Transverse colon (tissue), 4 donors: ENCODE results near the gene LIPJ. TPM values are rescaled to one million over a fixed set of nuclear protein-coding genes. Genes with fewer than 3 reads are reported as not detected.
A peak's percentile ranks its signal among the peaks of the same experiment; 100 is the strongest.

Source experiments
- DNase-seq: peaks from one replicate; pipeline ENCODE4 v3.0.0-alpha.2; 2019
- H3K27ac ChIP-seq, 4 donors: fragments of 200-600 bp; sonication (generic); 2 replicates each; pipeline ENCODE4 v1.5.1; 2016 to 2018; ENCODE audit warnings: inconsistent platforms in 4 of 4
- H3K27me3 ChIP-seq: fragments of 200-600 bp; sonication (generic); 2 replicates; pipeline ENCODE4 v1.5.1; 2017; ENCODE audit warnings: inconsistent platforms
- H3K36me3 ChIP-seq, 4 donors: fragments of 200-600 bp; sonication (generic); 2 replicates each; pipeline ENCODE4 v1.5.1; 2017 to 2019; ENCODE audit warnings: inconsistent platforms in 4 of 4
- H3K4me1 ChIP-seq, 4 donors: fragments of 200-600 bp; sonication (generic); 2 replicates each; pipeline ENCODE4 v1.5.1; 2017 to 2020; ENCODE audit warnings: inconsistent platforms in 4 of 4
- H3K4me3 ChIP-seq, 4 donors: fragments of 200-600 bp; sonication (generic); 1 replicate in 1 of 4; 2 replicates in 3 of 4; pipeline versions ENCODE4 v1.5.1 to v1.6.1; 2017 to 2019; ENCODE audit warnings: inconsistent platforms in 4 of 4
- H3K9me3 ChIP-seq, 2 donors: fragments of 200-600 bp; sonication (generic); 2 replicates each; pipeline ENCODE4 v1.5.1; 2017 to 2019; ENCODE audit warnings: inconsistent platforms in 2 of 2
- CTCF ChIP-seq, 5 experiments: fragments of 200-600 bp in 3 of 5; fragments of 450-650 bp in 2 of 5; sonication (generic) in 3 of 5; IDR thresholded peaks; 1 replicate in 2 of 5; 2 replicates in 3 of 5; pipeline ENCODE4 v1.5.1; 2016 to 2017; ENCODE audit warnings: antibody characterized with exemption in 5 of 5, inconsistent platforms in 3 of 5, mild to moderate bottlenecking in 2 of 5, moderate library complexity in 1 of 5
- EP300 ChIP-seq: sonication (generic); formaldehyde crosslinking; IDR thresholded peaks from one replicate; pipeline ENCODE4 v1.6.1; 2017; ENCODE audit warnings: antibody characterized with exemption, low read depth
- POLR2A ChIP-seq: fragments of 450-650 bp; IDR thresholded peaks from one replicate; pipeline ENCODE4 v1.6.1; 2016; ENCODE audit warnings: antibody characterized with exemption, mild to moderate bottlenecking, moderate library complexity
- POLR2AphosphoS5 ChIP-seq, 3 donors: sonication (generic); formaldehyde crosslinking; IDR thresholded peaks; one replicate each; pipeline ENCODE4 v1.6.1; 2016; ENCODE audit warnings: antibody characterized with exemption in 3 of 3
- WGBS, 2 donors: methylation state at CpG; one replicate each; pipeline ENCODE4 v1.1.5; 2018; ENCODE audit warnings: low coverage in 1 of 2; 5-methylcytosine and 5-hydroxymethylcytosine counted together
- in situ Hi-C, 4 donors: fragments of 200-750 bp; cut with MboI; loops; one replicate each; pipeline versions ENCODE4 v1.15.0 to v1.15.1; 2017; ENCODE audit warnings: low sequenced_read_pairs in 3 of 4, low pct_ligation_motif_present in 1 of 4, low pct_unique_long_range_greater_than_20kb in 1 of 4
- intact Hi-C: fragments of 100-400 bp; cut with DNase I; formaldehyde crosslinking; loops from one replicate; pipeline ENCODE4 v1.15.1; 2023; ENCODE audit warnings: low total_unique reads
- total RNA-seq, 4 donors: library from RNA; depleted of rRNA; stranded (reverse); fragments of >200 nt; gene quantifications; one replicate each; pipeline ENCODE4 v1.1.0, GENCODE V29; 2016

LIPJ gene, protein sequence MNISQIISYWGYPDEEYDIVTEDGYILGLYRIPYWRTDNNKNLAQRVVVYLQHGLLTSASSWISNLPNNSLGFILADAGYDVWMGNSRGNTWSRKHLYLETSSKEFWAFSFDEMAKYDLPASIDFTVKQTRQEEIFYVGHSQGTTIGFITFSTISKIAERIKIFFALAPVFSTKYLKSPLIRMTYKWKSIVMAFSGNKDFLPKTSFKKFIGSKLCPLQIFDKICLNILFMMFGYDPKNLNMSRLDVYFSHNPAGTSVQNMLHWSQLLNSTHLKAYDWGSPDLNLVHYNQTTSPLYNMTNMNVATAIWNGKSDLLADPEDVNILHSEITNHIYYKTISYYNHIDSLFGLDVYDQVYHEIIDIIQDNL
- total RNA-seq: under 1 TPM in 1 of 4 donors, not detected in 3; 0.14 TPM

- 91 to 100% methylated on average over 2 of the region's 2 CpGs for WGBS, 2 donors
- Histone ChIP-seq H3K4me3 (no peak within 1 kb of the TSS), H3K27me3 (no peaks in the 10 kb centered on the region), H3K36me3 (no peaks in the 10 kb centered on the region), H3K27ac (no peak within 1 kb of the TSS), H3K9me3 (no peaks in the 10 kb centered on the region), H3K4me1 (peaks cover 0 to 11% (median 2%) of the 10 kb centered on the region in 4 donors)
- in situ Hi-C loops (no loop called here), intact Hi-C loops (no loop called here)
- DNase-seq: no peak
- no peak for TF ChIP-seq CTCF (IDR thresholded peaks at IDR 0.05)
- no peak for TF ChIP-seq POLR2A
- TF ChIP-seq POLR2AphosphoS5 (IDR thresholded peaks at IDR 0.05): no peak
- no peak for TF ChIP-seq EP300
Observed at GRCh38 chr10:88586462-88586861, at the start of gene LIPJ. LIPJ (plus strand) TSS chr10:88586762; CDS start chr10:88590688, 3,926 bp downstream.

GRCh38 chr10:88537322-88537721, 49.2 kb upstream of the LIPJ start:
- no peaks in the 10 kb centered on the region for H3K27me3 ChIP-seq
- H3K9me3 ChIP-seq: no peaks in the 10 kb centered on the region
- WGBS, 2 donors: 77 to 80% methylated on average over 2 of the region's 2 CpGs
- DNase-seq: no peak
- in situ Hi-C loops: loop anchor here in 1 of 4 donors (25.0 kb wide), 1 partner anchor 700 kb away; no protein-coding TSS in a partner anchor
- H3K36me3 ChIP-seq: no peaks in the 10 kb centered on the region
- intact Hi-C loops: no loop called here
- no peak for TF ChIP-seq POLR2A
- TF ChIP-seq EP300: no peak
- no peak for TF ChIP-seq POLR2AphosphoS5 (IDR thresholded peaks at IDR 0.05)
- TF ChIP-seq CTCF (IDR thresholded peaks at IDR 0.05): no peak
- no peaks in the 10 kb centered on the region for H3K4me1 ChIP-seq
- H3K4me3 ChIP-seq: no peak overlapping the region
- no peak overlapping the region for H3K27ac ChIP-seq

DNA sequence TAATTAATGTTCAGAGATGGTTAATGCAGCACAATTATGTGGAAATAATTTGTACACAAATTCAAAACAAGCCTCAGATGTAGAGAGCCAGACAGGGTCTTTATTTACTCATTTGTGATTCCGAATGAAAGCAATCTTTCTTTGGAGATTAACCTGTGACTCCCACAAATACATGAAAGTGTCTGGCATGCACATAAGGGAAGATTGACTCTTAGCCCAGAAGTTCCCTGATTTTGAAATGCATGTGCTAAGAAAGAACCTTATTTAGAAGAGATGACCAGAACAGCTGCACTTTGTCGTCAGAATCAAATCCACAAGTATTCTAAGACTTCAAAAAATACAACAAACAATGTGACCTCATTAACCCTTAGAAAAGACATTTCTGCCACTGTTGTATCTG, 48.5 kb upstream of the LIPJ start:
- peak in 2 of 3 donors; percentile 11 to 55 for TF ChIP-seq POLR2AphosphoS5 (IDR thresholded peaks at IDR 0.05)
- TF ChIP-seq EP300: no peak
- TF ChIP-seq CTCF (IDR thresholded peaks at IDR 0.05): no peak
- no peak for TF ChIP-seq POLR2A
- H3K27ac ChIP-seq: no peak overlapping the region
- in situ Hi-C loops (loop anchor here in 1 of 4 donors (25.0 kb wide), 1 partner anchor 701 kb away; no protein-coding TSS in a partner anchor), intact Hi-C loops (no loop called here)
- no peaks in the 10 kb centered on the region for H3K27me3 ChIP-seq
- no peaks in the 10 kb centered on the region for H3K9me3 ChIP-seq
- no peak overlapping the region for H3K4me3 ChIP-seq
- H3K36me3 ChIP-seq: no peaks in the 10 kb centered on the region
- DNase-seq: no peak
- WGBS, 2 donors: 43 to 44% methylated on average over 2 of the region's 2 CpGs
- no peaks in the 10 kb centered on the region for H3K4me1 ChIP-seq

GRCh38 chr10:88540351-88540750, 46.2 kb upstream of the LIPJ start:
- DNase-seq: no peak
- in situ Hi-C loops: loop anchor here in 2 of 4 donors (10.0 to 25.0 kb wide), 2 partner anchors 686 to 703 kb away; no protein-coding TSS in a partner anchor
- Histone ChIP-seq H3K4me1 (no peaks in the 10 kb centered on the region), H3K27ac (no peak overlapping the region), H3K9me3 (no peaks in the 10 kb centered on the region), H3K4me3 (no peak overlapping the region), H3K36me3 (no peaks in the 10 kb centered on the region), H3K27me3 (no peaks in the 10 kb centered on the region)
- intact Hi-C loops: no loop called here
- TF ChIP-seq POLR2AphosphoS5 (IDR thresholded peaks at IDR 0.05): no peak
- TF ChIP-seq EP300: no peak
- WGBS, 2 donors: 73 to 76% methylated on average over 1 of the region's 1 CpG
